Measurements from ENCODE around the gene ATXN10.

DNA sequence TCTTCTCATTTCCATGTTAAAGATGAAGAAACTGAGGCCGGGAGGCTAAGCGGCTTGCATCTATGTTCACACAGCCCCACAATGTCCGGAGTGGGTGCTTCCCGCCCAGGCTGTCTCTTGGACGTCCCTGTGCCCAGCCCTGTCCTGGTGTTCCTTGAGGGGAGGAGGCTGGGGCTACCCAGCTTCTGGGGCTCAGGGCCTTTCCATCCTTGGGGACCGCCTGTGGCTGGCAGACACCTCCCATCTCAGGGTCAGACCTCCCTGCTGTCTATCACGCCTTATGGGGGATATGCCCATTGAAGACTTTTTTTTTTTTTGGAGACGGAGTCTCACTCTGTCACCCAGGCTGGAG is 209.9 kb downstream of the ATXN10 start:
- TF ChIP-seq, protein P1, sequence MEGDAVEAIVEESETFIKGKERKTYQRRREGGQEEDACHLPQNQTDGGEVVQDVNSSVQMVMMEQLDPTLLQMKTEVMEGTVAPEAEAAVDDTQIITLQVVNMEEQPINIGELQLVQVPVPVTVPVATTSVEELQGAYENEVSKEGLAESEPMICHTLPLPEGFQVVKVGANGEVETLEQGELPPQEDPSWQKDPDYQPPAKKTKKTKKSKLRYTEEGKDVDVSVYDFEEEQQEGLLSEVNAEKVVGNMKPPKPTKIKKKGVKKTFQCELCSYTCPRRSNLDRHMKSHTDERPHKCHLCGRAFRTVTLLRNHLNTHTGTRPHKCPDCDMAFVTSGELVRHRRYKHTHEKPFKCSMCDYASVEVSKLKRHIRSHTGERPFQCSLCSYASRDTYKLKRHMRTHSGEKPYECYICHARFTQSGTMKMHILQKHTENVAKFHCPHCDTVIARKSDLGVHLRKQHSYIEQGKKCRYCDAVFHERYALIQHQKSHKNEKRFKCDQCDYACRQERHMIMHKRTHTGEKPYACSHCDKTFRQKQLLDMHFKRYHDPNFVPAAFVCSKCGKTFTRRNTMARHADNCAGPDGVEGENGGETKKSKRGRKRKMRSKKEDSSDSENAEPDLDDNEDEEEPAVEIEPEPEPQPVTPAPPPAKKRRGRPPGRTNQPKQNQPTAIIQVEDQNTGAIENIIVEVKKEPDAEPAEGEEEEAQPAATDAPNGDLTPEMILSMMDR (IDR thresholded peaks at IDR 0.05; ENCODE audit: low read depth, low read length) = no peak
- TF ChIP-seq EZH2phosphoT487 (IDR thresholded peaks at IDR 0.05; ENCODE audit: low read depth) = no peak

Data from OCI-LY3 (cell line).